Activated T-cell treated with anti-CD3 and anti-CD28 coated beads for 48 hours (primary cell): ENCODE measurements around the gene ADCY3.
"Not testable (repeated sequence)": the region's sequence is repeated elsewhere in the genome, so short reads cannot be mapped to it uniquely, and the experiment has no call there.

Source experiments
- DNase-seq: peaks from one replicate; pipeline ENCODE4 v3.0.0-alpha.2; 2020; ENCODE audit warnings: low read depth

ADCY3 gene

DNA sequence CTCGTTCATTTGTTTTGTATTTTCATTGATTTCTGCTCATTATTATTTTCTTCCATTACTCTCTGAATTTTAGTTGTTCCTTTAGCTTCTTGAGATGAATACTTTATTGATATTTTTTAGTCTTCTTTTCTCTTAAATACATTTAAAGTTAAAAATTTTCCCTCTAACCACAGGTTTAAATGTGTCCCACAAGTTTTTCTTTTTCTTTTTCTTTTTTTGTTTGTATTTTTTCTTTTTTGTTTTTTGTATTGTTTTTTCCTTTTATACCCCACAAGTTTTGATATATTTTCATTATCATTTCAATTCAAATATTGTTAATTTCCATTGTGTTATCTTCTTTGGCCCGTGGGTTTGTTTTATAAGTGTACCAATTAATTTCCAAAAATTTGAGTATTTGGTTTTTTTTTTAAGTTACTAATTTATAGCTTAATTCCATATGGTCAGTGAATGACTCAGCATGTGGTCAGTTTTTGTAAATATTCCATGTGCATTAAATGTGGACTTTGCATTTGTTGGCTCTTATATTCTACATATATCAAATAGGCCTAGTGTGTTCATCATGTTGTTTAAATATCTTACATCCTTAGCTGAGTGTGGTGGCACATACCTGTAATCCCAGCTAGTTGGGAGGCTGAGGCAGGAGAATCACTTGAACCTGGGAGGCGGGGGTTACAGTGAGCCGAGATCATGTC lies 110.6 kb downstream of the ADCY3 start:
- no peak for DNase-seq

DNA sequence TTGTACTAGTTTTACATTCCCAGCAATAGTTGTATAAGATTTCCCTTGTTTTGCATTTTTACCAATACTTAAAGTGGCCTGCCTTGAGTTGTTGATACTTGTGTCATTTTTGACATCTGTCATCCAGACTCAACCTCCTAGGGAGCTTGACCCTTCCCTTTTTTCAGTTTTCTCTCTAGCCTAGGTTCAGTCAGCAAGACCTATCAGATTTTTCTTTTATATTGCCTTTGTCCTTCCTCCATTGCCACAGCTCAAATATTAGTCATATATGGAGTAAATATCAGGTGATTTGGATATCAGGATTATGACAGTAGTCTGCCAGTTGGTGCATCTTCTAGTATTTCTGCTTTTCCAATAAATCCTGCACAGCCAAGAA lies 113.4 kb downstream of the ADCY3 start:
- DNase-seq: no peak

DNA sequence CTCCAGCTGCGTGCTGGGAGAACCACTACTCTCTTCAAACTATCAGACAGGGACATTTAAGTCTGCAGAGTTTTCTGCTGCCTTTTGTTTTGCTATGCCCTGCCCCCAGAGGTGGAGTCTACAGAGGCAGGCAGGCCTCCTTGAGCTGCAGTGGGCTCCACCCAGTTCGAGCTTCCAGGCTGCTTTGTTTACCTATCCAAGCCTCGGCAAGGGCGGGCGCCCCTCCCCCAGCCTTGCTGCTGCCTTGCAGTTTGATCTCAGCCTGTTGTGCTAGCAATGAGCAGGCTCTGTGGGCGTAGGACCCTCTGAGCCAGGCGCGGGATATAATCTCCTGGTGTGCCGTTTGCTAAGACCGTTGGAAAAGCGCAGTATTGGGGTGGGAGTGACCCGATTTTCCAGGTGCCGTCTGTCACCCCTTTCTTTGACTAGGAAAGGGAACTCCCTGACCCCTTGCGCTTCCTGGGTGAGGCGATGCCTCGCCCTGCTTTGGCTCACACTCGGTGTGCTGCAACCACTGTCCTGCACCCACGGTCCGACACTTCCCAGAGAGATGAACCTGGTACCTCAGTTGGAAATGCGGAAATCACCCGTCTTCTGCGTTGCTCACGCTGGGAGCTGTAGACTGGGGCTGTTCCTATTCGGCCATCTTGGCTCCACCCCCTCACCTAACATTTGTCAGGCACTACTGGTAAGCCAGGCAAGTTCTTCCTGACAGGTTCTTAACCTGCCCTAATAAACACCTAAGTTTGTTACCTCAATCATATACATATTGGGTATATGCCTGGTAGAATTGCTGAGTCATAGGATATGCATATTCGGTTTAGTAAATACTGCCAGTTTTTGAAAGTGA lies 114.0 kb downstream of the ADCY3 start:
- DNase-seq: not testable (repeated sequence)

DNA sequence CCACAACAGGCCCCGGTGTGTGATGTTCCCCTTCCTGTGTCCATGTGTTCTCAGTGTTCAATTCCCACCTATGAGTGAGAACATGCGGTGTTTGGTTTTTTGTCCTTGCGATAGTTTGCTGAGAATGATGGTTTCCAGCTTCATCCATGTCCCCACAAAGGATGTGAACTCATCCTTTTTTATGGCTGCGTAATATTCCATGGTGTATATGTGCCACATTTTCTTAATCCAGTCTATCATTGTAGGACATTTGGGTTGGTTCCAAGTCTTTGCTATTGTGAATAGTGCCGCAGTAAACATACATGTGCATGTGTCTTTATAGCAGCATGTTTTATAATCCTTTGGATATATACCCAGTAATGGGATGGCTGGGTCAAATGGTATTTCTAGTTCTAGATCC lies 119.5 kb downstream of the ADCY3 start:
- not testable (repeated sequence) for DNase-seq

DNA sequence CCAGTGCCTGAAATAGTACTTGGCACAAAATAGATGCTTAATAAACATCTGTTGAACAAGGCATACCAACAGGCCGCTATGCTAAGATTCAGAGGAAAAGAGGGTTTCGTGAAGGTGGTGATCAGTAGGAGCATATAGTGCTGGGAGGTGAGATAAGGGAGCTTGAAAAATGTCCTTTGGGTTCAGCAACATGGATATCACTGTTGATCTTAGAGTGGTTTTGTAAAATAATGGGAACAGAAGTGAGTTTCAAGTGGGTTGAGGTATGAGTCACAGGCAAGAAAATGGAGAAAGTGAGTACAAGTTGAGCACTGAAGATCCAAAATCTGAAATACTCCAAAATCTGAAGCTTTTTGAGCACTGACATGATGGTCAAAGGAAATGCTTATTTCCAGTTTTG lies 122.4 kb downstream of the ADCY3 start:
- no peak for DNase-seq

DNA sequence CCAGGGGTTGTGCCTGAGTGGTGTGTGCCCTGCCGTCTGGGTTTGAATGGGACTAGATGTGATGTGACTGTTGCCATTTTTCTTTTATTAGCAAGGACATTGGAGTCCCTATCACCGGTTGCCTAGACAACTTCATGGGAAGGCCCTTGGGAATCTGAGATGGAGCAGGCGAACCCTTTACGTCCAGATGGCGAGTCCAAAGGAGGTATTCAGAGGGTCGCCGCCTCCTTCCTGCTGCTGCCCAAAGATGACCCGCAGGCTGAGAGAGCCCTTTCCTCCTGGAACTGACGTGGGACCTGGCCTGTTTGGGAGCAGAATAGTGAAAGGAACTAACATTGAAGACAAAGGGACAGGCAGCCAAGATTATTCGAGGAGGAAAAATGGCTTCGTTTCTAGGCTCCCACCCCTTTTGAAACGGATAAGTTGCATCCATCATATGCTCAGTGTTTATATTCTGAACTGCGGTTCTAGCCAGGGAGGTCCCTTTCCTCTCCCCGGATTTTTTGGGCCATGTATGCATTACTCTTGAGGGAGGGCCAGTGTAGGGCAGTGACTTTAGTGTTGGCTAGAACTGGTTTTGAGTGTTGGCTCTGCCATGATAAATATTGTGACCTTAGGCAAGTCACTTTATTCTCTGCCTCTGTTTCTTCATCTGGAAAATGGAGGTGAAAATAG lies 126.1 kb downstream of the ADCY3 start:
- no peak for DNase-seq

DNA sequence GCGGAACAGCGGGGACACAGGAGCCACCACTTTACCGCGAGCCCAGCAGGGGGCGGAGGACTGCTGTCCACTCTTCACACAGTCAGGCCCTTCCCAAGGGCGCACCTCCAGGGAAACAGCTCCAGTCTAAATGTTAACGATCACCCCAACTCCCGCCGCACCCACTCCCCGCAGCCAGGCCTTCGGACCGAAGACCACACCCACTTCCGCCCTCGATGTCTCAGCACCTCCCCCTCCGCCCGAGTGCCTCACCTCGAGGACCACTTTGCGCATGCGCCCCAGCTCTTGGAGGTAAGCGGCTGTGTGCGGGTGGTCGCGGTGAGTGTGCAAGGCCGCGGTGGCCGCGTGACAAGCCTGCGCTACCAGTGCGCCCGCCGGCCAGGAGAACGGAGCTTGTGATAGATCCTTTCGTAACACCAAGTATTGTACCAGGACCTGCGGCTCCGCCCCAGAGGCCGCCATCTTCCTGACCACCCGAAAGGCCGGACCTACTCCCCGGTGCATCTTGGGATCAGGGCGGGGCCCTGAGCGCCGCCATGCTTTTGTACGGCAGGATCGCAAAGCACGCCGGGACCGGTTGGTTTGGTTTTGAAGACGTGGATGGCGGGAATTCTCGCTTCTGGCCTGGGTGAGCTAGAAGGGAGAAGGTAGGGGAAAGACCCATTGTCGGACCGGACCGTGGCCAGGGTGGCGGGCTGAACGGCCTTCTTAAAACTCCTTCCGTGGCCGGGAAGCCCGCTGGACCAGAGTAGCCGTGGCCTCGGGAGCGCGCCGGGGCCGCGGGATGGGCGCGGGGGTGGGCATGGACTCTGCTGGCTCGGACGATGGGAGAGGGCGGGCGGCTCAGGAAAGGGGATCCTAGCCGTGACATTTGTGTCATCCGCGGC lies 126.9 kb downstream of the ADCY3 start, which contains the start of the genes CENPO and PTRHD1:
CENPO (plus strand) TSS at position 552 of the 887 bp plus-strand sequence. CDS start 495 bp downstream, outside the sequence.
PTRHD1 (minus strand) TSS at position 518 of the 887 bp plus-strand sequence; CDS start at position 504, 14 bp downstream.
- peak; percentile 88 for DNase-seq

DNA sequence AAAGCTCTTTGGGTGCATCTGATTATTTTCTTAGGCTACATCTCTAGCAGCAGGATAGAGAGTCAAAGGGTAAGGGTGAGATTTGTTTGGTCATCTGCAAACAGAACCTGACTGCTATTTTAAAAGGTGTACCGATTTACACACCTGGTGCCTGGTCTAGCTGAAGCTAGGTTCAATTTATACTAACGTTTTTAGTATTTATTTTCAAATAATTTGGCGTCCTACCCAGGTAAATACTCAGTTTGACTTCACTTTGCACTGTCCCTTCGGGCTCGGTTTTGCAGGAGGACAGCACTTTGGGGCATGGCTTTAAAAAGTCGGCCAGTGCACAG lies 127.5 kb downstream of the ADCY3 start:
- DNase-seq: no peak

DNA sequence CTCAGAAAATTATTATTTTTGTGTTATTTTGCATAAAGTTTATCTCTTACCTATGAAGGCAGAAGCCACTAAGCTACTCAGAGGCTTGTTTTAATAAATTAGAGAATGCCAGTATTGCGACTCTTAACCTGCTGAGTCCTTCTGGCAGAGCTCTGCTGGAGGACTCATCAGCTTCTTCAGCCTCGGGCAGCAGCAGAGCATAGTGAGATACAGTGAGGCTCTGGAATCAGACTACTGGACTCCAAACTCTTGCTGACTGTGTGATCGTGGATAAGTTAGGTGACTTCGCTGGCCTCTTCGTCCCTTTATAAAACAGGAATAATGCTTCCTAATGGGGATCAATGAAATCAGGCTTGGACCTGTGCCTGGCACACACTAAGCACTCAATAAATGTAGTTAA lies 128.6 kb downstream of the ADCY3 start:
- no peak for DNase-seq

DNA sequence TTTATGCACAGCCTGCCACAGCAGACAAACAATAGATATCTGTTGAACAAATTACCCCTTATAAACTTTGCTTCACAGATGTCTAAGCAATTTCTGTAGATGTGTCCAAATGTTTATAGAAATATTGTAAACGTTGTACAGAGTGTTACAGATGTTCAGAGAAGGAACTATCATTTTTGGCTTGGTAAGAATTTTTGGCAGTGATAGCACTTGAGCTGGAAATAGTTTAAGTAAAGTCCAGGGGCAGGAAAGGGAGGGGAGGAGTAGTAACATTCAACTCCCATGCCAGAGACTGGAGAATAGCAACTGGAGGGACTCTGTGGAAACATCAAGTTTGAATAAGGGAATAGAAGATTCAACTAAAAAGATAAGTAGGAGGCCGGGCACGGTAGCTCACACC lies 131.2 kb downstream of the ADCY3 start:
- DNase-seq: no peak

DNA sequence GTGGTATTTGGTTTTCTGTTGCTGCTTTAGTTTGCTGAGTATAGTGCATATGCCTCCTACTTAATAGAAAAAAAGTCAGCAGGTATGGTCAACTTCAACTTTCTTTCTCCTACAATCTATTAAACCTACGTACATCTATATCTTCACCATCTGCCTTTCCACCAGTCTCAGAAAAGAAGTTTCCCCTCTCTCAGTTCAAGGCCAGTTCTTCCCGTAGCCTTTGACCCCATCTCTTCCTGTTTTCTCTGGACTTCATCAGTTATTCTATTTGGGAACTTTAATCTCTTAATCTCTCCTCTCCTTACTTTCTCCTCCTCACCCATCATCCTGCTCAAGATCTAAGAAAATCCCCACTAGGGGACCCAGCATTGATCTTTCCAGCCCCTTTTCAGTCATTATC lies 132.5 kb downstream of the ADCY3 start:
- no peak for DNase-seq

DNA sequence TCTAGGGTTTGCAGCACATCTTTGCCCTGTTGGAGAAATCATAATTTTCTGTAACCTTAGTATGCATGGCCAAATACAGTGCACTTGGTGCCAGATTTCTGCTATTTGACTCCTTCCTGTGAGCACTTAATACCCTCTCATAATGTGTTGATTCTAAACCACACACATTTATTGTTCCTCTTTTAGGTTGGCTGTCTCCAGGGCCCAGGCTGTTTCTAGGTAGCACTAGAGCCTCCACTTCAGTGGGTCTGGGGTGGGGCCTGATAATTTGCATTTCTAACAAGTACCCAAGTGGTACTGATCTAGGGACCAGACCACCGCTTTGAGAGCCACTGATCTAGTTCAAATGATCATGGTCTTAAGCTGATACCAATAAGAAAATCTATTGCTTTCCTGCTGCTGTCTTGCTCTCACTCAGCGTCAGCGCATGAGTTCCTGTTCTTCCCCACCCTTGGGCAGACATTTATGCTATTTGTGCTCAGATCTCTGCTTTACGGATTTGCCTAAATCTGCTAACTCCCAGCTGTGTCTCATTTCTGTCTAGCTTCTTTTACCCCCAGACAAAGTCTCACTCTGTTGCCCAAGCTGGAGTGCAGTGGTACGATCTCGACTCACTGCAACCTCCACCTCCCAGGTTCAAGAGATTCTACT lies 134.2 kb downstream of the ADCY3 start:
- DNase-seq: no peak

DNA sequence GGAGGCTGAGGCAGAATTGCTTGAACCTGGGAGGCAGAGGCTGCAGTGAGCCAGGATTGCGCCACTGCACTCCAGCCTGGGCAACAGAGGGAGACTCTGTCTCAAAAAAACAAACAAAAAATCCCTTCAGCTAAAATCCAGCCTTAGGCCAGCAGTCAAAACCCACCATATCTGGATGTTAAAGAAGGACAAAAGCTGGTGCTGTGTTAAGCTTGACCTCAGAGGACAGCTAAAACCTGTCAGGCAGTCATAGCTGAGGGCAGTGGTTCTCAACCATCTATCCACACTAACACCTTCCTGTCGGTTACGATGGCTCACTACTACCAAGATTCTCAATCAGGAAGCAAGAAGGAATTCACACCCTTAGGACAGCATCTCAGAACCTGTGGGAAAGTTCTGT lies 136.4 kb downstream of the ADCY3 start:
- DNase-seq: no peak

DNA sequence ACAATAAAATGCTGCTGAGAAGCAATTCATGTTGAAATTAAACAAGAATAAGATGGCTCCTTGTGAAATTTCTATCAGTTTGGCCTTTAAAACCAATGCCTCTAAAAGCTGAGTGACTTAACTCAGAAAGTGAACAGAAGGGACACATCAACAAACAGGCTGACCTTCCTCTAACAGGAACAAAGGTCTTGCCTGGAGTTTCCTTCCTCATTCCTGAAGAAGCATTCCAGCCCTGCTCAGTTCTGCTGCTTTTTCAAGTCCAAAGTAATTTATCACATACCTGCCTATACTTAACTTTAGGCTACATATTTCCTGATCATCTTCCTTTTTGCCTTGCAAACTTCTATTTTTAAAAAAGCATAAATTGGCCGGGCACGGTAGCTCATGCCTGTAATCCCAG lies 140.9 kb downstream of the ADCY3 start:
- no peak for DNase-seq

DNA sequence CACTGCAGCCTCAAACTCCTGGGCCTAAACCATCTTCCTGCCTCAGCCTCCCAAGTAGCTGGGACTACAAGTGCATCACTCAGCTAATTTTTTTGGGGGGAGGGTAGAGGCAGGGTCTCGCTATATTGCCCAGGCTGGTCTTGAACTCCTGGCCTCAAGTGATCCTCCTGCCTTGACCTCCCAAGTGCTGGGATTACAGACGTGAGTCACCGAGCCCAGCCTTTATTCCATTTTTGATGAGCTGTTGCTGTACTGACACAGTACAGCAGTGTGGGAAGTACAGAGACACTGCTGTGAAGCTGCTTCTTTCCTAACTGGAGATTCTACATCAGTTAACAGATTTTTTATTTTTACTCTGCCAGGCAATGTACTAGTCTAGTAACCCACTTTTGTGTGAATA lies 145.7 kb downstream of the ADCY3 start:
- DNase-seq: no peak

DNA sequence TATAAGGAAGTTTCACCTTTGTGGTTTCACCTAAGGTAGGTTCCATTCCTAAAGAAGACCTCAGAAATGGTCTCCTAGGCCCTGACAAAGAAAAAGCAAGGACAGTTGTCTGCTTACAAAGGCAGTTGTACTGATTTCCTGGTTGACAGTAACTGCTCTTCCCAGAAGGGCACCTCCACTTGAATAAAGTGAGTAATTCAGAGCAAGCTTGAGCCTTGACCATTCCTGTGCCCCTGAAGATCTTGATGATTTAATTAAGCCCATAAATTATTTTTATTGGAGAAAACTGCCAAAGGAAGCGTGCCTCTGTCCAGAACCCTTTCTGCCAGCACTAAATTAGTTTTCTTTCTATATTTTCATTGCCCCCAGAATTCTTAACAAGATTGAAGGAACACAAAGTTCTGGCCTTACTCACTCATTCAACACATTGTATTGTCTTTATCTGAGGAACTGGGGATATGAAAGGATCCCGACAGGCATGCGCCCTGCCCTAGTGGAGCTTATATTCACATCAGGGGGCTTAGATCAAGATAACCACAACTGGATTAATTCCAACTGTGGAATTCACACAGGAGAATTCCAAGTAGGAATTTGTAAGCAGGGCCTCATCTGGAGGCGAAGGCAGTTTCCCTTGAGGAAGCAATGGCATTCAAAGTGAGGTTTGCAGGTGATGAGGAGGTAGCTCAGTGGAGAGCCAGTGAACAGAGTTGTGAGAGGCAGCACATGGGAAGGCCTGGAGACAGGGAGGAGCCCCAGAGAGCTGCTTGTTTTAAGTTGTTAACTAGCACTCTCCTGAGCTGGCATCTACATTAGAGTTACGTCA lies 148.1 kb downstream of the ADCY3 start:
- DNase-seq: no peak

DNA sequence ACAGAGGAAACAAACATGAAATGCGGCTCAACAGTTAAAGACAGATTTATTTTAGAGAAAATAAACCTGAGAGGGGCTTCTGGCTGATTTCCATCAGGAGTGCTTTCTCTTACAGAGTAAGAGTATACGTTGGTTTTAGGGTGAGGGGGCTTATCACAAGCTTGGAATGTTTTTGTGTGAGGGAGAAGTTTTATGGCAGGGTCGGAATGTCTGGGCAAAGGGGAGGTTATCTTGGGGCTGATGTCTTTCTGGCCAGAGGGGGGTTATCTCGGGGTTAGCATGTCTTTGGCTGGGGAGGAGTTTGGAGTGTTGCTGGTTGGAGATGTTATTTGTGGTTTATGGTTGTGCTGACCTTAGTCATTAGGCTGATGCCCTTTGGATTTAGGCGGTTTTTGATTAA lies 149.0 kb downstream of the ADCY3 start:
- DNase-seq: no peak
